ENCODE data around the gene MARS1. TPM values are rescaled to one million over a fixed set of nuclear protein-coding genes. Genes with fewer than 3 reads are reported as not detected.

MARS1 gene
- total and polyA plus RNA-seq, 2 experiments from 2014 or later: 266 to 351 TPM

DNA sequence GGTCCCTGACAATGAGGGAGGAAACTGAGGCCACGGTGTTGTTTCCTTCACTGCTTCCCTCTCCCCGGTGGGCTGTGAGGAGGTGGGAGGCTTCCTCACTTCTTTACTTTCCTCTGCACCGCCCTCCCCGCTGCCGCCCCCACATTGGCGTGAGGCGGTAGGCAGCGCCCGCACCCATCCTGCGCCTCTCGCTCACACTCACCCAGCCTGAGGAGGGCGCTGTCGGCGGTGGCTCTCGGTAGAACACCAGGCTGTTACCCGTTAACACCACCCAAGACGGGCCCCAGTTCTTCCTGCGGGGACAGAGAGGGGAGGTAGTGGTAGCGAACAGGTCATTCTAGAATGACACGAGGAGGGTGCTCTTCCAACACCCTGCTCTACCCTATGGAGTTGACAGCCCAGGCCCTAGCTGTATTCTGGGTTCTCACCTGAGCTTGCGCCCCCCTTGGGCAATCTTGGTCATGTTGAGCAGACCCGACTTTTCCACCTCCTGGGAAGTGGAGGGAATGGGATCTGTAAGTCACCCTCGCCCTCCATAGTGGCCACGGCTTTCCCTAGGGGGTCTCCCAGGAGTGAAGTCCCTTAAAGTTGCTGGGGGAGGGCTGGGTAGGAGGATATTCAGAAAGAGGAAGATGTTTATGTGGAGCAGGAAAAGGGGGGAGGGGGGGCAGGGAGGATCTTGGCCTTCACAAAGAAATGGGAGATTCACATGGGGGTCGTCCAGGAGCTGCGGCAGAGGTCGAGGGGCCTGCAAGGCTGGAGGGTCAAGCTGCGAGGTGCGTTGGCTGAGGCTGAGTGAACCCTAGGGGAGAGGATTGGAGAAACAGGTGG, 11.5 kb upstream of the MARS1 start:
- DNase-seq (ENCODE audit: low spot score) (peak; percentile 79), ATAC-seq (peak; percentile 68)
- H4K20me1 ChIP-seq (replicated peaks; ENCODE audit: insufficient read depth): no peaks in the 10 kb centered on the region
- Mint-ChIP-seq H3K27me3 (ENCODE audit: insufficient read depth, low read depth, poor library complexity) (peaks cover 61% of the 10 kb centered on the region), H3K9me3 (no peaks in the 10 kb centered on the region; the same call in 2 of the 3 replicates), H3K4me1 (peaks cover 44% of the 10 kb centered on the region), H3K36me3 (ENCODE audit: low read depth) (peaks cover 8% of the 10 kb centered on the region; the same call in 1 of the 3 replicates), H3K27ac (no peak overlapping the region), H3K4me3 (peak overlapping the region; percentile 75)
- peak overlapping the region; percentile 98 for H3K4me2 ChIP-seq
- TF ChIP-seq EZH2 (IDR thresholded peaks at IDR 0.05; ENCODE audit: low read depth, unreplicated experiment) (no peak), STAT1 (IDR thresholded peaks at IDR 0.05; ENCODE audit: unreplicated experiment) (no peak), CTCF (conservative IDR thresholded peaks at IDR 0.05; ENCODE audit: low read depth in 2 of 2) (peak; percentile 81 to 89)
- H3K27me3 ChIP-seq (ENCODE audit: insufficient read depth): peaks cover 57% of the 10 kb centered on the region
- H2AFZ ChIP-seq: peak overlapping the region; percentile 98
- peaks cover 38% of the 10 kb centered on the region for H3K4me1 ChIP-seq (ENCODE audit: insufficient read depth)
- no peaks in the 10 kb centered on the region for H3K9me2 ChIP-seq (ENCODE audit: insufficient read depth)
- no peaks in the 10 kb centered on the region for H3K79me2 ChIP-seq (replicated peaks; ENCODE audit: insufficient read depth)
- peaks cover 9% of the 10 kb centered on the region for H3F3A ChIP-seq (replicated peaks; ENCODE audit: low read depth)
- H3K27ac ChIP-seq (ENCODE audit: low read depth): no peak overlapping the region
- H3K36me3 ChIP-seq (ENCODE audit: insufficient read depth): no peaks in the 10 kb centered on the region
- peak overlapping the region; percentile 82 for H3K4me3 ChIP-seq

- Mint-ChIP-seq H3K27me3 (ENCODE audit: insufficient read depth, low read depth, poor library complexity) (peaks cover 61% of the 10 kb centered on the region), H3K4me1 (peaks cover 50% of the 10 kb centered on the region), H3K27ac (no peak overlapping the region), H3K9me3 (no peaks in the 10 kb centered on the region; the same call in 2 of the 3 replicates), H3K36me3 (ENCODE audit: low read depth) (peaks cover 8% of the 10 kb centered on the region; the same call in 1 of the 3 replicates), H3K4me3 (peak overlapping the region; percentile 75; the same call in 2 of the 3 replicates)
- peaks cover 53% of the 10 kb centered on the region for H3K27me3 ChIP-seq (ENCODE audit: insufficient read depth)
- H2AFZ ChIP-seq: peak overlapping the region; percentile 23; the same call in 1 of the 2 replicates
- H3K4me2 ChIP-seq: peak overlapping the region; percentile 98
- H3K4me1 ChIP-seq (ENCODE audit: insufficient read depth): peaks cover 44% of the 10 kb centered on the region
- no peaks in the 10 kb centered on the region for H4K20me1 ChIP-seq (replicated peaks; ENCODE audit: insufficient read depth)
- ATAC-seq (no peak), DNase-seq (ENCODE audit: low spot score) (no peak)
- TF ChIP-seq ETS1 (IDR thresholded peaks at IDR 0.05): no peak
- TF ChIP-seq ZNF331 (CRISPR knock-in tag; IDR thresholded peaks at IDR 0.05; ENCODE audit: low read depth): no peak
- peak overlapping the region; percentile 82; the same call in 1 of the 2 replicates for H3K4me3 ChIP-seq
- no peaks in the 10 kb centered on the region for H3K9me2 ChIP-seq (ENCODE audit: insufficient read depth)
- H3F3A ChIP-seq (replicated peaks; ENCODE audit: low read depth): peaks cover 9% of the 10 kb centered on the region
- no peak overlapping the region for H3K27ac ChIP-seq (ENCODE audit: low read depth)
- H3K36me3 ChIP-seq (ENCODE audit: insufficient read depth): no peaks in the 10 kb centered on the region
- H3K79me2 ChIP-seq (replicated peaks; ENCODE audit: insufficient read depth): no peaks in the 10 kb centered on the region
Measured at GRCh38 chr12:57476993-57477709, 10.7 kb upstream of the MARS1 start.

Data from GM23338 (cell line).